ENCODE results near the gene CDC42BPB.

GRCh38 chr14:102993523-102993922 lies 63.8 kb downstream of the CDC42BPB start:
- TF ChIP-seq CTCF (IDR thresholded peaks at IDR 0.05) (no peak), POLR2A (IDR thresholded peaks at IDR 0.05) (no peak)
